ENCODE measurements around the gene DHRS7C.

DNA sequence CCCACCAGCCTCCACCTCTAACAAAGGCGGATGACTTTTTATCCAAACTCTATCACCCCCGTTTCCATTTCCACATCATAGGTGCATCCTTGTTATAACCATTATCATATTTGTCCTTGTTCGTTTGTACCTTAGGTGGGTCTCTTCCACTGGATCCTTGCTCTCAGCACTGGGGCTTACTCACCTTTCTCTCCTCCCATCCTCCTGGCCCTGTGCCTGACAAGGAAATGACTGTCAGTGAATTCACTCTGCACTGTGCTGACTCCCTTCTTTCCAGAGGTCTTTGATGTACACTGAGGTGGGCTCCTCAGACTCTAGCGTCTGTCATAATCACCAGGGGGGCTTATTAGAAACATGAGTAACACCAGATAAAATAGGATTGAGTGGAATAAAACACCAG, 27.4 kb upstream of the DHRS7C start:
- TF ChIP-seq, protein P1, sequence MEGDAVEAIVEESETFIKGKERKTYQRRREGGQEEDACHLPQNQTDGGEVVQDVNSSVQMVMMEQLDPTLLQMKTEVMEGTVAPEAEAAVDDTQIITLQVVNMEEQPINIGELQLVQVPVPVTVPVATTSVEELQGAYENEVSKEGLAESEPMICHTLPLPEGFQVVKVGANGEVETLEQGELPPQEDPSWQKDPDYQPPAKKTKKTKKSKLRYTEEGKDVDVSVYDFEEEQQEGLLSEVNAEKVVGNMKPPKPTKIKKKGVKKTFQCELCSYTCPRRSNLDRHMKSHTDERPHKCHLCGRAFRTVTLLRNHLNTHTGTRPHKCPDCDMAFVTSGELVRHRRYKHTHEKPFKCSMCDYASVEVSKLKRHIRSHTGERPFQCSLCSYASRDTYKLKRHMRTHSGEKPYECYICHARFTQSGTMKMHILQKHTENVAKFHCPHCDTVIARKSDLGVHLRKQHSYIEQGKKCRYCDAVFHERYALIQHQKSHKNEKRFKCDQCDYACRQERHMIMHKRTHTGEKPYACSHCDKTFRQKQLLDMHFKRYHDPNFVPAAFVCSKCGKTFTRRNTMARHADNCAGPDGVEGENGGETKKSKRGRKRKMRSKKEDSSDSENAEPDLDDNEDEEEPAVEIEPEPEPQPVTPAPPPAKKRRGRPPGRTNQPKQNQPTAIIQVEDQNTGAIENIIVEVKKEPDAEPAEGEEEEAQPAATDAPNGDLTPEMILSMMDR (IDR thresholded peaks at IDR 0.05): no peak
- no peak for TF ChIP-seq POLR2A (IDR thresholded peaks at IDR 0.05)
